NCI-H146 treated with DMSO at 0.1 percent for 48 hours (cell line): Measurements from ENCODE around the gene CCDC107.
A peak's percentile ranks its signal among the peaks of the same experiment; 100 is the strongest.
"Not testable (repeated sequence)": the region's sequence is repeated elsewhere in the genome, so short reads cannot be mapped to it uniquely, and the experiment has no call there.

ENCODE experiments used
- DNase-seq: peaks from one replicate; lab custom pipeline; 2025; ENCODE audit not compliant: unreplicated experiment; lab: John Stamatoyannopoulos, UW

Gene CCDC107, protein sequence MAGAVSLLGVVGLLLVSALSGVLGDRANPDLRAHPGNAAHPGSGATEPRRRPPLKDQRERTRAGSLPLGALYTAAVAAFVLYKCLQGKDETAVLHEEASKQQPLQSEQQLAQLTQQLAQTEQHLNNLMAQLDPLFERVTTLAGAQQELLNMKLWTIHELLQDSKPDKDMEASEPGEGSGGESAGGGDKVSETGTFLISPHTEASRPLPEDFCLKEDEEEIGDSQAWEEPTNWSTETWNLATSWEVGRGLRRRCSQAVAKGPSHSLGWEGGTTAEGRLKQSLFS

DNA sequence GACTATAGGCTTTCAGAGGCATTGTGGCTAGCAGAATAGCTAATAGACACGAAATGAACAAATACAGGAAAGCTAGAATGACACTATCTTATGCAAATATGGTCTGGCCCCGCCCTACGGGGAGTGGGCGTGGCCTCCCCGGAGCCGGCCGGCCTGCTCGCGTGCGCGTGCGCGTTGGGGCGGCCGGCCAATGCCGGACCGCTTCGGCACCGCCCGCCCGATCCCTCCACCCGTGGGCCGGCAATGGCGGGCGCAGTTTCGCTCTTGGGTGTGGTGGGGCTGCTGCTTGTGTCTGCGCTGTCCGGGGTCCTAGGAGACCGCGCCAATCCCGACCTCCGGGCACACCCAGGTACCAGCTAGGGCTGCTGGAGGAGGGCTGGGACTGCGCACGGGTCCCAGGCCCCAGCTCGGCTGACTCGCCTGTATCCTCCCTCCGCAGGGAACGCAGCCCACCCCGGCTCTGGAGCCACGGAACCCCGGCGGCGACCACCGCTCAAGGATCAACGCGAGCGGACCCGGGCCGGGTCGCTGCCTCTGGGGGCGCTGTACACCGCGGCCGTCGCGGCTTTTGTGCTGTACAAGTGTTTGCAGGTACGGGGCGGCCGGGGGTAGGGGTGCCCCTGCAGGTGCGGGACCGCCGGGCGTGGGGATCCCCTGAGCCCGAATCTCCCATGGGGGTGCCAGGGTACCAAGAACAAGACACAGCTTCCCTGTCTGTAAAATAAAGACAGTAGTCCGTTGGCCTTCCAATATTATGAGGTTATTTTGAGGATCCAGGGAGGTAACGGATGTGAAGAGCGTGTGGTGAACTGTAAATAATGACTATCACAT is at the start of gene CCDC107:
Gene CCDC107, plus strand, starts transcription at position 156 of the 831 bp plus-strand sequence. Its CDS starts 88 bp downstream, at position 244.
- DNase-seq: peak; percentile 92

DNA sequence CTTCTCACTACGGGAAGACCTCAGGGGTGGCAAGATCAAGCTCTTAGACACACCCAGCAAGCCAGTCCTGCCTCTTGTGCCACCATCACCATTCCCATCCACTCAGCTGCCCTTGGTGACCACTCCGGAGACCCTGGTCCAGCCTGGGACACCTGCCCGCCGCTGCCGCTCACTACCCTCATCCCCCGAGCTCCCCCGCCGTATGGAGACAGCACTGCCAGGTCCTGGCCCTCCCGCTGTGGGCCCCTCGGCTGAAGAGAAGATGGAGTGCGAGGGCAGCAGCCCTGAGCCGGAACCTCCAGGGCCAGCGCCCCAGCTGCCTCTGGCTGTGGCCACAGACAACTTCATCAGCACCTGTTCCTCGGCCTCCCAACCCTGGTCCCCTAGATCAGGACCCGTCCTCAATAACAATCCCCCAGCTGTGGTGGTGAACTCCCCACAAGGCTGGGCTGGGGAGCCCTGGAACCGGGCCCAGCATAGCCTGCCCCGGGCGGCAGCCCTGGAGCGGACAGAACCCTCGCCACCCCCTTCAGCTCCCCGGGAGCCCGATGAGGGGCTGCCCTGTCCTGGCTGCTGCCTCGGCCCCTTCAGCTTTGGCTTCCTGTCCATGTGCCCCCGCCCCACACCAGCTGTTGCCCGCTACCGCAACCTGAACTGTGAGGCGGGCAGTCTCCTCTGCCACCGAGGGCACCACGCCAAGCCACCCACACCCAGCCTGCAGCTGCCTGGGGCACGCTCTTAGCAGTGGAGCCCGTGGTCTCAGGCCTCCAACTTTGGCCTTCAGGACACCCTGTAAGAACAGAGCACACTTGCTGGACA is 48.9 kb upstream of the CCDC107 start:
- DNase-seq: no peak

DNA sequence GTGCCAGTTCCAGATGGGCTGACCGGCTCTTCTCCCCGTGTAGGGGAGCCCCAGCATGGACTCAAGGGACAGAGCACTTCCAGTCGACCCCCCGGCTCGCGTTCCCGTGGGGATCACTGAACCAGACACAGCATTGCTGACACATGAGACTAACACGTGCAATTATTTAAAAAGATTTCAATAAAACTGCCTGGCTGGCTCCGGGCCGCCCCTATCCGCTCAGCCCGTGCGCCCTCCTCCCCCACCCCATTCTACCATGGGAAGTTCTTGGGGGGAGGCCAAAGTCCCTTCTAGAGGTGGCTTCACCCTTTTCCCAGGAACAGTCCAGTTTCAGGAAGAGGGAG is 48.3 kb upstream of the CCDC107 start:
- DNase-seq: no peak

DNA sequence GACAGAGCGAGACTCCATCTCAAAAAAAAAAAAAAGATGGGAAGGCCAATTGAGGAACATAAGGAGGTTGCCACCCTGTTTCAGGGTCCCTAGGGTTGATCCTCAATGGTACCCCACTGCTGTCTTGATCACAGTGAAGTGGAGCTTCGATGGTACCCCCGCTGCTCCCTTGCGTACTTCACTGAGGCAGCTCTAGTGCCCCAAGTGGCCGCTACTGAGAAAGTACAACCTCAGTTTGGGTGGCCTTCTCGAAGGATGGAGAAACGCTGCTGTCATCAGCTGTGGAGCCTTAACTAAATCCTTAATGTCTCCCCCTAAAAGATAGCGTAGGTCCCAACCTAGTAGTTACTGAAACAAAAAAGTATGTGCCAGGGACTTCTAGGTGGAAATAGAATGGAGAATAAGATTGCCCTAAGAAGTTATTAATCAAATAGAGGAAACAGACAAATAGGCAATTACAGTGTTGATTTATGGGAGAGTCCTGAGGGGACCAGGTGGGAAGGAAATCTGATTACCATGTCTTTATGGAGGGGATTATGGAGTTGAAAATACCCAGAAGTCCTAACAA is 46.8 kb upstream of the CCDC107 start:
- DNase-seq: no peak

DNA sequence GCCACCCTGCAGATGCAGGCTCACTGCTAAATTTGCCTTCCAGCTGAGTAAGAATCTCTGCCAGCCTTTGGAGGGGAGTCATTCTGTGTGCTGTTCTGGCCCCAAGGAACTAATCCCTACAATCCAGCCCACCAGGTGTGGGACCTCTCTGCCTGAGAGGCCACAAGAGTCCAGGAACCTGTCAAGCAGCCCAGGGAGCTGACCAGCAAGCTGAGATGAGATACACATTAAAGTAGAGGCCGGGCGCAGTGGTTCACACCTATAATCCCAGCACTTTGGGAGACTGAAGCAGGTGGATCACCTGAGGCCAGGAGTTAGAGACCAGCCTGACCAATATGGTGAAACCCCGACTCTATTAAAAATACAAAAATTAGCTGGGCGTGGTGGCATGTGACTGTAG is 46.0 kb upstream of the CCDC107 start:
- not testable (repeated sequence) for DNase-seq

DNA sequence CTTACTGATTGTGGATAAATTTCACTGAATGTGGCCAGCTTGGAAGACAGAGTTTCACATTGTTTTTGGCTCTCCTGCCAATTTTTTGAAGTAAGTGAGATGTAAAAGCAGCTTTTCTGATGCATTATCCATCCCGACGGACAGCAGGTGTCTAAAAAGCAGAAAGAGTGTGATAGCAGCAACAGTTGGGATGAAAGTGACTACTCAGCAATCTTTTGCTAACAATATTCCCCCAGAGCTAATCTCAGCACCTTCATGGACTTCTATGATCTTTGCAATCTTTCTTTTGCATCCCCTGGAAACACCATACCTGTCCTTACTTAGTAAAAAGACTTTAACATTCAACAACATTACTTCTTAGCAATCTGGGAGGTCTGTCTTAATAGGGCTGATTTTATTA is 45.2 kb upstream of the CCDC107 start:
- no peak for DNase-seq

DNA sequence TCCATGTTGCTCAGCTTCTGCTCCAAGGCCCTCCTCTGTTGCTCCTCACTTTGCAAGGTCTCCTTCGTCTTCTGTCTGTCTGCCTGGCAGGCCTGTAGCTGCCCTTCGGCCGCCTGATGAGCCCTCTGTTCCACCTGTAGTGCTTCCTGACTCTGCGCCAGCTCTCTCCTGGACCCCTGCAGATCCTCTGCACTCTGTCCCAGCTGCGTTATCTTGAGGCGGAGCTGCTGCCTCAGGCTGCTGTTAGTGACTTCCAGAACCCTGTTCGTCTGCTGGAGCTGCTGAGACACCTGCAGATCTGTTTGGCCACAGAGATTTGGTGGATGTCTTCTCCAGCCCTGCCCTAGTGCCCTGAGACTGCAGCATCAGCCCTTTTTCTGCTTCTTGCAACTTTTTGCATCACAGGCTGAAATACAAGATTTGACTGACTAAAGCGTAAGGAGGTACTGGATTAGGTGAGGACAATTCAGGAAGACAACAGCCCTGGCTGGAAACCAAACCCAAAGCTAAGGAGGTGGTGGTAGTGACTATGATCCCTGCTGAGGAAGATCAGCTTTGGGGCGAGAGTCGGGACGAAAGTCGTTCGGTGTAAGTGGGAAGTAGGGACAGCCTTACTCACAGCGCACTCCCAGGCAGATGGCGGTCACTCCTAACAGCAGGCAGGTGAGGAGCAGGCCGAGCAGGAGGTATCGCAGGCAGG is 42.0 kb upstream of the CCDC107 start:
- peak; percentile 53 for DNase-seq

DNA sequence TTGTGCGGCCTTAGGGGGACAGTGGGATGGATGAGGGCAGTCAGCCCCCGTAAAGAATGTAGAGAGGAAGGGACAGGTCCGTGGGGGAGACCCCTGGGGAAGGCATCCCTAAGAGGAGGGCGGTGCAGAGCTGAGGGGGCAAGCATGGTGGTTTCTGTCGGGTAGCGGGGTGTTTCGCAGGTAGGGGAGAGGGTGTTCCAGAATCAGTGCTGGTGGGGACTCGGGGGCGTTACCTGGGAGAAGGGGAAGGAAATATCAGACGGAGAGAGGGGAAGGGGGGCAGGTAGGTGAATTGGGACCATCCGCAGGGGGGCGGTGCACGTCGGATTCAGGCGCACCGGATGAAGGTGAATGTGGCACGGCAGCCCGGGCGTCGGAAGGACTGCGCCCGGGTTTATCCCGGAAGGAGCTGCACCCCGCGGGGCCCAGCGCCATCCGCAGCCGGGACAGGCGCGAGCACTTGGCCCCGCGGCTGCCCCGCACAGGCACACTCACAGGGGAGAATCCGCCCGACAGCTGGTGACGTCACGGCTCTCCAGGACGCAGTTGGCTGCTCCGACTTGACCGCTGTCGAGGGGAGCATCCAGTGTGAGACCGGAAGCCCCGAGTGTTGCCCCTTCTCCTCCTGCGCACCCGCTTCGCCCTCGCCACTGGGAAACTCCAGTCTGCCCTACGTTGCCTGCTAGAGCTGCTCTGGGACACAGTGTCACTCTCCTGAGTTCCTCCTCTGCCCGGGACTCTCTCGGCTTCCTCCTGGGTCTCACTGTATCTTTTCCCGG is 41.2 kb upstream of the CCDC107 start:
- DNase-seq: peak; percentile 27

DNA sequence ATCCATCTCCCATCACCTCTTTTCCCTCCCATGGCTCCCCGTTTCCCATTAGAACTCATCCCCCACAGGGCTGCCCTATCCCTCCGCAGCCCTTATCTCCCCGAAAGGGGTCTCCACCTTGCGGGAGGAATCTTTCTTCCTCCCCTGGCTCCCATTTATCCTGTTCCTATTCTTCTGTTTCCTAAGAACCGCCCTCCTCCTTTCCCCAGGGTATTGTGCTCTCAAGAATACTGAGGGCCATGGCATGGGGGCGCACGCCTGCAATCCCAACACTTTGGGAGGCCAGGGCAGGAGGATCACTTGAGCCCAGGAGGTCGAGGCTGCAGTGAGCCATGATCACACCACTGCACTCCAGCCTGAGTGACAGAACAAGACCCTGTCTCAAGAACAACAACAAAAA is 40.5 kb upstream of the CCDC107 start:
- DNase-seq: no peak

DNA sequence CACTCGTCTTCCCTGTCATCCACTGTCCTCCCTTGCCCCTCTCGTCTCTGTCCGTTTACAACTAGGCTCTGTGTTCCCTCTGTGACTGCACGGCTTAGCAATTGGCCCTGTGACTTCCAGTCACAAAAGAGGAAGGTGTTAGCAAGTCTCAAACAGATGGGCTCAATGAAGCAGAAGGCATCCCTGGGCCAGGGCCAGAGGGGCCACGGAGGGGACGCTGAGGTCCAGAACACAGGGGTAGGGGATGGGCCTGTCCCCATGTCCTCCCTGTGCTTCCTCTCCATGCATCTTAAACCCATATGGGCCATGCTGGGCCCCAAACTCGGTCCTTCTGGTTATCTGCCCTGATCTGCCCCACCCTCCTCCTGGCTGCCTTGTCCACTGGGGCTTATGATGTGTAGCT is 39.8 kb upstream of the CCDC107 start, which contains the start of gene CD72:
Gene CD72, minus strand, starts transcription at position 89 of the 403 bp plus-strand sequence. CDS start 110 bp downstream, outside the sequence.
- DNase-seq: no peak

DNA sequence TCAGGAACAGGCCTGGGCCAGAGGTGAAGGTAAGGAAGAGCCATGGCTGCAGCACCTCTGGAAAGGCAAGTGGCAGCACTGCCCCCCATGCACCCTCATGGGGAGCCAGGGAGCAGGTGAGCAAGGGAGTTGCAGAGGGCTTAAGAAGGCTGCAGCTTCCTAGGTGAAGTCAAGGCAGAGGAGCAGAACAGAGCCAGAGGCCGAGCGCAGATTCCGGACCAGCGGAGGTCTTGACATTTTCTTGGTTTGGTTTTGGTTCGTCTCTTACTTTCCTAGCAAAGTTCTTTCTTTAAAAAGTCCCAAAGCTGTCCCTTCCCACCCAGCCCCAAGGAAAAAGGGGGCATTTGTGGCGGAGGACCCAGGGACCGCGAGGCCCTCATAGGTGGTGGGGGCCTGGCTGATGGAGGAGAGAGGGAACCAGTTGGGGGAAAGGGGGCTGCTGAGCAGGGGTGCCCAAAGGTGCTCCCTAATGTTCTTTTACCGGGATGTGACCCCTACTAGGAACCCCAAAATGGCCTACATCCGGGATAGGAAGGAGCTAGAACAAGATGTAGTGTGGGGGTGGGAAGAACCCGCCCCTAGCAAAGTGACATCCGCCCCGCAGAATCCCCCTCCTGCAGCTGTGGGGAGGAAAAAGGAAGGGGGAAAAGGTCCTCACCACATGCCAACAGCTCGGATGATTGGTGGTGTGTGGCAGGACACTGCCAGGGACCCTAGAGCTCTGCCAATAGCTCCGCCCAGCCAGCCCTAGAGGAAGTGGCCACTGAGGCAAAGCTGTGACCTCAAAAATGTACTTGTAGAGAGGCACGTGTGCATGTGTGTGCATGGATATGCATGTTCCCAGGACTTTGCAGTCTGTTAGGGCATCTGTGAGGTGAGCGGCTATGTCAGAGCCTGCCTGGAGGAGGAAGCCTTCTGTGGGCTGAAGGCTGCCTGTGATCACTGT is 39.0 kb upstream of the CCDC107 start:
- no peak for DNase-seq

DNA sequence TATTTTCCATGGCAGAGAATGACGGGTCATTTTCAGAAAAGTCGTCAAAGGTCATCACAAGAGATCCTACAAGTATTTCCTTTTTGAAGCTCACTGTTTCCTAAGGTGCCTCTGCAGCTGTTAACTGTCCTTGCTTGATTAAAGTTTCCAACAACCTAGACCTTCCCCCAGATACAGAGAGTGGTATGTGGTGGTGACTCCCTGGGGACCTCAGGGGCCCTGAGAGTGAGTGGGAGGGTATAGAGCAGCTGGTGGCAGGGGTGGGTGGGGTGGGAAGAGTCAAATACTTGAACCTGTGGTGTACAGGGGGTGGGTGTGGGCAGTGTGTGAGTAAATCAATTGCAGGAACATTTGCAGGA is 38.3 kb upstream of the CCDC107 start:
- no peak for DNase-seq

DNA sequence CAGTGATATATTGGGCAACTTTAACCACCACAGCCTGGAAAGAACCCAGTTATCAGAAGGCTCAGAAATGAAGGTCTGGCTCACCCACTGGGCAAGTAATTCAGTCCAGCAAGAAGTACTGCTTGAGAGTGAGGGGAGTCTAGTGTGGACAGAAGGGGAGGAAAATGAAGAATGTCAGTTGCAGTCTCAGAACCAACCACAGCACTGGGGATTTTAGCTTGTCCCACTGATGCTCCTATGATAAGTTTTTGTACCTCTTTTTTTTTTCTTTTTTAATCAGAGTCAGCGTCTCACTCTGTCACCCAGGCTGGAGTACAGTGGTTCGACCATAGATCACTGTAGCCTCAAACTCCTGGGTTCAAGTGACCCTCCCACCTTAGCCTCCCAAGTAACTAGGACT is 30.5 kb upstream of the CCDC107 start:
- no peak for DNase-seq

DNA sequence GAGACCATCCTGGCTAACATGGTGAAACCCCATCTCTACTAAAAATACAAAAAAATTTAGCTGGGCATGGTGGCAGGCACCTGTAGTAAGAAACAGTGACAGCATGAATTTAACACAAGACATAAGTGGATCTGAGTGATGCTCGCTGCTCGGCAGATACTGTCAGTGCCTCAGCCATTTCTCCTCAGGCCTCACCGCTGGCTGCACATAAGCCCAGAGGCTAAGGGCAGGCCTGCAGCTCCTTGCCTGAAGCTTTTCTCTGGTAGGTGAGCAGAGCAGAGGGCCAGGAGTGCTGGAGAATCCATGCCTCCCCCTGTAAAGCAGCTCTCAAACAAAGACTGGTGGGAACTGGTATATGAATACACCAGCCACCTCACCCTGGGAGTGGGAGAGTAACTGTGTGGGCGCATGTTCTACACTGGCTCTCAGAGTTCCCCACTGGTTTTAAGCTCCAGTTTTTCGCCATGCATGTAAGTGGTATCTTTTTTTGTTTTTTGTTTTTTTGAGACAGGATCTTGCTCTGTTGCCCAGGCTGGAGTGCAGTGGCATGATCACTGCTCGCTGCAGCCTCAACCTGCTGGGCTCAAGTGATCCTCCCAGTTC is 29.6 kb upstream of the CCDC107 start:
- DNase-seq: no peak

DNA sequence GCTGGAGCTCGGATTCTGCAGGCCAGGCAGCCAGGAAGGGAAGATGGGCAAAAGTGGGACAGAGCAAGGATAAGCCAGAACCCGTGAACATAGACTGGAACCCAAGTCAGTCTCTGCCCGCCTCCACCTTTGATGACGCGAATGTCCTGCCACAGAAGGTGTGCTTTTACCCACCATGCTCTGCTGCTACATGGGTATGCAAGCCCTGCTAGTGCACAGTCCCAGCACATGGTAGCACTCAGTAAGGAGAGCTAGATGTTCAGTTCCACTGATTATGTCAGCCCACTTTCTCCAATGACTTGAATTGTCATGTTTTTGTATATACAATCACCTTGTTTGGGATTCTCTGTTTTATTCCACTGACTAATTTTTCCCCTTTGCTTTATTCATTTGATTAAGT is 28.5 kb upstream of the CCDC107 start:
- no peak for DNase-seq

DNA sequence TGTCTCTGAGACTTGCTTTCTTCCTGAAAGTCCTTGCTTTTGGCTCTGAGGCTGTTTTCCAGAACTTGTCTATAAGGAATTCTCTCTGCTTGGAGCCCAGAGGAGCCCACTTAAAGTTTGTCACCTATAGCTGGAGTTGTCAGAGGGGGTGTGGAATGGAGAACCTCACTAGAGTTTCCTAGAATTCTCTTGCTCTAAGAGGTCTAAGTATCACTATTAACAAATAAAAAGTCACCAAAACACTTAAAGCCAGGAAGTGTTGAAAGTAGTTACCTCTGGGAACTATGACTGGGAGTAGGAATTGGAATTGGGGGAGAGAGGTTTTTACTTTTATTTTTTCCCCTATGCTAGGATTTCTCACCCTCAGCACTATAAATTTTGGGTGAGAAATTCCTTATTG is 22.4 kb upstream of the CCDC107 start:
- no peak for DNase-seq

DNA sequence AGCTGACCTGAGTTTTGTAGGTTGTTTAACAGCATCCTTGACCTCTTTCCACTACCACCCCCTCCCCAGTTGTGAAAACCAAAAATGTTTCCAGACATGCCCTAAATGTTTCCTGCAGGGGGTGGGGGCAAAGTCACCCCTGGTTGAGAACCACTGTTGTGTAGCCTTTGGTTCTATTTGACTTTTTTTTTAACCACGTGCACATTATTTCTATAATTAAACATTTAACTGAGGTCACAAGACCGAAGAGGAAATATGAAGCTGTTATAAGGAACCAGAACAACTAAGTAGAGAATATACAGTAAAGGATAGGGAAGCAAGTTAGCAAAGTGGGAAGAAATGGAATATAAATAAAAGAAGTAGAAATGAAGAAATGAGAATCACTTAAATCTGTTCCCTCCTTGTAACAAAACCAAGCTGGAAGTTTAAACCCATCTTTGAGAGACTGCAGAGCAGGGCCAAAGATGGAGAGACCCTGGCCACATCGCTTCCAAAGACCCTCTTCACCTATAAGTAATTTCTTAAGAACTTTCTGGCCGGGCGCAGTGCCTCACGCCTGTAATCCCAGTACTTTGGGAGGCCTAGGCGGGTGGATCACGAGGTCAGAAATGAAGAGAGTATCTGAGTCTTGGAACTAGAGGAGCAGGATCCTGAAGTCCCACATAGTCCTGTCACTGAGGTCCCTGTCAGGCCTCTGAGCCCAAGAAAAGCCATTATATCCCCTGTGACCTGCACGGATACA is 21.8 kb upstream of the CCDC107 start:
- no peak for DNase-seq

DNA sequence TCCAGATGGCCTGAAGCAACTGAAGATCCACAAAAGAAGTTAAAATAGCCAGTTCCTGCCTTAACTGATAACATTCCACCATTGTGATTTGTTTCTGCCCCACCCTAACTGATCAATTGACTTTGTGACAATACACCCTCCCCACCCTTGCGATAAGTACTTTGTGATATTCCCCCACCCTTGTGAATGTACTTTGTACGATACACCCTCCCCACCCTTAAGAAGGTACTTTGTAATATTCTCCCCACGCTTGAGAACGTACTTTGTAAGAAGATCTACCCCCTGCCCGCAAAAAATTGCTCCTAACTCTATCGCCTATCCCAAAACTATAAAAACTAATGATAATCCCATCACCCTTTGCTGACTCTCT is 21.2 kb upstream of the CCDC107 start:
- not testable (repeated sequence) for DNase-seq
